NB4 (cell line): ENCODE measurements around the gene NTN1.

Experiments
- POLR2A ChIP-seq: IDR thresholded peaks from 2 replicates; pipeline ENCODE4 v1.6.1; 2011; ENCODE audit warnings: mild to moderate bottlenecking; ENCODE audit not compliant: insufficient read length; ENCODE audit errors: extremely low read depth
- TF ChIP-seq, protein P1 (sequence below): IDR thresholded peaks from one replicate; pipeline ENCODE4 v1.5.1; 2012; ENCODE audit warnings: low read depth, low read length
- TF ChIP-seq, protein P2 (sequence below): IDR thresholded peaks from 2 replicates; pipeline ENCODE4 v1.6.1; 2011; ENCODE audit warnings: low read depth, low read length

GRCh38 chr17:9142772-9143494, 121.6 kb downstream of the NTN1 start:
- TF ChIP-seq, protein P1, sequence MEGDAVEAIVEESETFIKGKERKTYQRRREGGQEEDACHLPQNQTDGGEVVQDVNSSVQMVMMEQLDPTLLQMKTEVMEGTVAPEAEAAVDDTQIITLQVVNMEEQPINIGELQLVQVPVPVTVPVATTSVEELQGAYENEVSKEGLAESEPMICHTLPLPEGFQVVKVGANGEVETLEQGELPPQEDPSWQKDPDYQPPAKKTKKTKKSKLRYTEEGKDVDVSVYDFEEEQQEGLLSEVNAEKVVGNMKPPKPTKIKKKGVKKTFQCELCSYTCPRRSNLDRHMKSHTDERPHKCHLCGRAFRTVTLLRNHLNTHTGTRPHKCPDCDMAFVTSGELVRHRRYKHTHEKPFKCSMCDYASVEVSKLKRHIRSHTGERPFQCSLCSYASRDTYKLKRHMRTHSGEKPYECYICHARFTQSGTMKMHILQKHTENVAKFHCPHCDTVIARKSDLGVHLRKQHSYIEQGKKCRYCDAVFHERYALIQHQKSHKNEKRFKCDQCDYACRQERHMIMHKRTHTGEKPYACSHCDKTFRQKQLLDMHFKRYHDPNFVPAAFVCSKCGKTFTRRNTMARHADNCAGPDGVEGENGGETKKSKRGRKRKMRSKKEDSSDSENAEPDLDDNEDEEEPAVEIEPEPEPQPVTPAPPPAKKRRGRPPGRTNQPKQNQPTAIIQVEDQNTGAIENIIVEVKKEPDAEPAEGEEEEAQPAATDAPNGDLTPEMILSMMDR, result no peak
- no peak for TF ChIP-seq POLR2A
- TF ChIP-seq, protein P2, sequence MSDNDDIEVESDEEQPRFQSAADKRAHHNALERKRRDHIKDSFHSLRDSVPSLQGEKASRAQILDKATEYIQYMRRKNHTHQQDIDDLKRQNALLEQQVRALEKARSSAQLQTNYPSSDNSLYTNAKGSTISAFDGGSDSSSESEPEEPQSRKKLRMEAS, result no peak
